GM19328 (cell line): ENCODE measurements around the gene FITM1.
A peak's percentile ranks its signal among the peaks of the same experiment; 100 is the strongest.

Experiments used
- ATAC-seq: cut with Tn5 transposase; IDR thresholded peaks from one replicate; pipeline ENCODE4 v1.9.1; 2021; ENCODE audit warnings: mild to moderate bottlenecking, moderate library complexity; ENCODE audit not compliant: unreplicated experiment

FITM1 gene

GRCh38 chr14:24117179-24117578 is 13.3 kb upstream of the FITM1 start:
- ATAC-seq: no peak

GRCh38 chr14:24119691-24120090 is 10.8 kb upstream of the FITM1 start:
- no peak for ATAC-seq

DNA sequence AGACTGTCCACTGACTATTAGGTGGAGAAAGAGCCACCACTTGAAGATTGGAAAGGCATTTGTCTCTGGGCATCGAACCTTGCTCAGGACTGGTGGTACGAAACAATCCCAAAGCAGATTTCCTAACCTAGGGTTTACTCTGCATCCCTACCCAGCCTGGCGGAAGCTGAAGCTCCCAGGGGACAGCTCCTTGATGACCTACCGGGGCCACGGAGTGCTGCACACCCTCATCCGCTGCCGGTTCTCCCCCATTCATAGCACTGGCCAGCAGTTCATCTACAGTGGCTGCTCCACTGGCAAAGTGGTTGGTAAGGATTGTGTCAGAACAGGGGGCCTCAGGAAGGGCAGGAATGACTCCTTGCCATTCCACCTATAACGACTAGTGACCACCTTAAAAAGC is 9.2 kb upstream of the FITM1 start:
- ATAC-seq: no peak

GRCh38 chr14:24122416-24122815 is 8.0 kb upstream of the FITM1 start:
- ATAC-seq: no peak

DNA sequence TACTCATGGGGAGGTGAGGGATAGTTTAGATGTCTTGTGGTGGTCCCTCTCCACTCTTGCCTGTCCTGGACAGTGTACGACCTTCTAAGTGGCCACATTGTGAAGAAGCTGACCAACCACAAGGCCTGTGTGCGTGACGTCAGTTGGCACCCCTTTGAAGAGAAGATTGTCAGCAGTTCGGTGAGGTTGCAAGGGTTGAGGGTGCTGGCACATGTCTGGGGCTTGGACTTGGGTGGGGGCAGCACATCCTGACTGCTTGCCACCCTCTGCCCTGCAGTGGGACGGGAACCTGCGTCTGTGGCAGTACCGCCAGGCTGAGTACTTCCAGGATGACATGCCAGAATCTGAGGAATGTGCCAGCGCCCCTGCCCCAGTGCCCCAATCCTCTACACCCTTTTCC is 7.6 kb upstream of the FITM1 start:
- no peak for ATAC-seq

GRCh38 chr14:24123424-24124417 is 6.7 kb upstream of the FITM1 start:
- ATAC-seq: no peak

GRCh38 chr14:24126939-24127338 is 3.5 kb upstream of the FITM1 start:
- no peak for ATAC-seq

GRCh38 chr14:24127673-24128072 is 2.8 kb upstream of the FITM1 start:
- ATAC-seq: no peak

GRCh38 chr14:24129410-24129998 is 955 bp upstream of the FITM1 start:
- ATAC-seq: no peak

DNA sequence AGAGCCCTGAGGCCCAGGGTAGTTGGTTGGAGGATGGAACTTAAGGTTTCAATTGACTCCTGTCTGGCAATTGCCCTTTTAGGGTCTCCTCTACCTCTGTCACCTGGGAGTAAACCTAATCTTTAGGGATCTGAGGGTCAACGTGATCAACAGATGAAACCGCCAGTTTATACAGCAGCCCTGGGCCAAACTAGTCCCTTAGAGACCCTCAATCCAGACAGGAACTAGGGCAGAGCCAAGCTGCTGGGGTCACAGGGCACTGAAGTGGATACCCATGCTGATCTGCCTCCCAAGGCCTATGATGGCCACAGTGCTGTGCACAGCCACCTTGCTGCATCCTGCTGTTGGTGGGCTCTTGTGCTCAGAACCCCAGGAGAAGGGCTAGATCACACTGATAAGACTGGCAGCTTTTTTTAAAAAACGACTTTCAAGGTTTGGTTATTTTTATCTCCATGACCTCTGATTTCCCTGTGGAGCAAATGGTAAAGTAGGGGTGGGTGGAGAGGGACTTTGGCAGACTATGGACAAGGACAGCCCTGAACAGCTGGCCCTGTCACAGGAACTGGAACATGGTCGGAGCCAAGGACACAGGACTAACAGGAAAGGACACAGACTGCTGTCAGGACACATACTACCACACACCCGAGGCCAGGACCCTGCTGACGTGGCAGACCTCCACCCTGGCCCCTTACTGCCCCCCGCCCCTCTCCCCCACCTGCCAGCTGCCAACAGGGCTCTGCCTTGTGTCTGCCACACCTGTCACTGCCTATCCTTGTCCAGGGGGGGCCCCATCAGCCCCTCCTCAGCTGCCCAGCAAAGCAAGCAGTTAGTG is 474 bp downstream of the FITM1 start:
- ATAC-seq: no peak

- no peak for ATAC-seq
These were observed 1.1 kb downstream of the FITM1 start for GRCh38 chr14:24131549-24131966.

DNA sequence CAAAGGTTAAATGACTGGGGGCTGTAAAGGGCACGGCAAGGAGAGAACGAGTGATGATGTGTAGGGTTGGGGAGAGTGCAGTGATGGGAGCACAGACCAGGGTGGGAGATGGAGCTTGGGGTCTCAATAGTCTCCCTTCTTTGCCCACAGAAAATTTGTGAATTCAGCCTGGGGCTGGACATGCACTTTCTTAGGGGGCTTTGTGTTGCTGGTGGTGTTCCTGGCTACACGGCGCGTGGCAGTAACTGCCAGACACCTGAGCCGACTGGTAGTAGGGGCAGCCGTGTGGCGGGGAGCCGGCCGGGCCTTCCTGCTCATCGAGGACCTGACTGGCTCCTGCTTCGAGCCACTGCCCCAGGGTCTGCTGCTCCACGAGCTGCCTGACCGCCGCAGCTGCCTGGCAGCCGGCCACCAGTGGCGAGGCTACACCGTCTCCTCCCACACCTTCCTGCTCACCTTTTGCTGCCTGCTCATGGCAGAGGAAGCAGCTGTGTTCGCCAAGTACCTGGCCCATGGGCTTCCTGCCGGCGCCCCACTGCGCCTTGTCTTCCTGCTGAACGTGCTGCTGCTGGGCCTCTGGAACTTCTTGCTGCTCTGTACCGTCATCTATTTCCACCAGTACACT is 1.7 kb downstream of the FITM1 start:
- ATAC-seq: no peak

GRCh38 chr14:24132976-24133375 is 2.5 kb downstream of the FITM1 start:
- ATAC-seq: no peak

- ATAC-seq: no peak
These were observed 3.3 kb downstream of the FITM1 start for GRCh38 chr14:24133735-24134134.

DNA sequence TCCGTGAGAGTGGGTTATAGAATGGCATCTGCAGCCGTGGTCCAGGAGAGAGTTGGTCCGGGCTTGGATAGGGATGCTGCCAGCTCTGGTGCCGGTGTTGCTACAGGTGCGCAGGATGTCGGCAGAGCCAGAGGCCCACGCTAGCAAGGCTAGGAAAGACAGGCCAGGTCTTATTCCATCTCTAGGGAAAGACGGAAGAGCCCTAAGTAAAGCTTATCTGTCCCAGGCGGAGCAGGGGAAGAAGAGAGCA is 5.0 kb downstream of the FITM1 start:
- no peak for ATAC-seq

DNA sequence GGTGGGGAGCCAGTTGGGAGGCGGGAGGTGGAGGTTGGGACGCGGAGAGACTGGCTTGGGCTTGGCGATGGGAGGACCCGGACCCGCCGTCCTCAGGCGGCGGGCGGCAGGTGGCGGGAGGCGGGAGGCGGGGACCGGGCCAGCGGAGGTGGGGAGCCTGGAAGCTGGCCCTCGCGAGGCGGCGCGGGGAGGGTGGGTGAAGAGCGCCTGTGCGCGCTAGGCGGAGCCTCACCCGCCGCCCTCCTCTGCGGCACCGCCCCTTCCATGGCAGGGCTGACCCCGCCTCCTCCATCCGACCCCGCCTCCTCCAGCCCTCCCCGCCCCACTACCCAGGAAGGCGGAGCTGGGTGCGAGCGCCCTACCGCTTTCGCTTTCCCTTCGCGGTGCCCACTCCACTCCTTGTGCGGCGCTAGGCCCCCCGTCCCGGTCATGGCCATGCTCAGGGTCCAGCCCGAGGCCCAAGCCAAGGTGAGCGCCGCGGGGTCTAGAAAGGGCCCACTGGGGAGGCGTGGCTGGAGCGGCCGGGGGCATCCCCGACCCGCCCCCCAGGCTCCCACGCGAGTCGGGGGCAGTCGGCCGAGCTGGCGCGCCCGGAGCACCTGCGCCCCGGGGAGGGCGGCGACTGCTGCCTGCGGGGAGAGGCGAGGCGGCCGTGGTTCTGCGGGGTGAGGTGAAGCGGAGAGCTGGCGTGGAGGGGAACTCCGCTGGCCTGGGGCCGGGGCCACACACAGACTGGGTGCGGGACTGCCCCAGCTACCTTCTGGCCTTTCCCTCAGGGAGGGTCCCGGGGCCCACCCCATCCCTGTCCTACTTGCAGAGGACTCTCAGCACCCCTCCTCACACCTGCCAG is 5.6 kb downstream of the FITM1 start, which contains the start of gene PSME1:
TSS of gene PSME1 (plus strand) at position 361 of the 850 bp plus-strand sequence. CDS start at position 430, 69 bp downstream.
- ATAC-seq: peak; percentile 77

GRCh38 chr14:24136684-24137528 is 6.4 kb downstream of the FITM1 start:
- no peak for ATAC-seq

DNA sequence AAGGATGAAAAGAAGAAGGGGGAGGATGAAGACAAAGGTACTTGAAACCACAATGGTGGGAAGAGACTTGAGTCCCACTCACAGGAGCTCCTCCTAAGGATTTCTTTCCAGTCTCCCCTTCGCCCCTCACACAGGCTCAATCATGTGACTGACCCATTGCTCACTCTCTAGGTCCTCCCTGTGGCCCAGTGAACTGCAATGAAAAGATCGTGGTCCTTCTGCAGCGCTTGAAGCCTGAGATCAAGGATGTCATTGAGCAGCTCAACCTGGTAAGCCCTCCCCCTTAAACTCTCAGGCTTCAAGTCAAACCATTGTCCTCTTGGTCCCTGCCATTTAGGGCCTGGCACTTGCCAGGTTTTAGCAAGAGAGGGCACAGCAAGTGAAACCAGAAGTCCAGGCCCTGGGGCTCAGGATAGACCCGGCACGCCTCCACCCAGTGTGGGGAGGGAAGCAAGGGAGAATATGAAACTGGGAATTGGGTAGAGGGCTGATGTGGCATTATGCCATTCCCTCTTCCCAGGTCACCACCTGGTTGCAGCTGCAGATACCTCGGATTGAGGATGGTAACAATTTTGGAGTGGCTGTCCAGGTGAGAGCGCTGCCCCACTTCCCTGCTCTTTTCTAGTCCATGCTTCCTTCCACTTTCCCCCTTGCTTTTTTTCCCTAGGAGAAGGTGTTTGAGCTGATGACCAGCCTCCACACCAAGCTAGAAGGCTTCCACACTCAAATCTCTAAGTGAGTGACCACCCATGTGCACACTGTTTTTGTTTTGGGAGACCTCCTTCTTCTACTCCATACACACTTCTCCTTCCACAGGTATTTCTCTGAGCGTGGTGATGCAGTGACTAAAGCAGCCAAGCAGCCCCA is 7.3 kb downstream of the FITM1 start:
- ATAC-seq: no peak
